ENCODE measurements around the gene STX11.

DNA sequence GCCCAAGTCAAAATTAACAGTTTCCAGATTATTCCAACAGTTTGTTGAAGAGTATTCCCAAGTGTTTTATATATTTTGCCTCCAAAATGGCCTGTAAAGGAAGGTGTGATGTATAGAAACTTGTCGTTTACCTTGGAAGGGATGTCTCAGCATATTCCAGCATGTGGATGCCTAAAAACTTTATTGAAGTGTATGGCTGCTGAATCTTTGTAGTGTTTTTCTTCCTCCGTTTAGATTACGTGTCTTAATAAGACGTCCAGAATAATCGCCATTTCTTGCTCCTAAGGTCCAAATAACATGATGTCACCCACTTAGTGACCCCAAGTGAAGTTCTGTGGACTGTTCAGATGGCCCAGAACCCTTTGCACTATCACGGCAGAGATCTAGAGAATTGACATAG lies 37.0 kb upstream of the STX11 start:
- TF ChIP-seq, protein P1, sequence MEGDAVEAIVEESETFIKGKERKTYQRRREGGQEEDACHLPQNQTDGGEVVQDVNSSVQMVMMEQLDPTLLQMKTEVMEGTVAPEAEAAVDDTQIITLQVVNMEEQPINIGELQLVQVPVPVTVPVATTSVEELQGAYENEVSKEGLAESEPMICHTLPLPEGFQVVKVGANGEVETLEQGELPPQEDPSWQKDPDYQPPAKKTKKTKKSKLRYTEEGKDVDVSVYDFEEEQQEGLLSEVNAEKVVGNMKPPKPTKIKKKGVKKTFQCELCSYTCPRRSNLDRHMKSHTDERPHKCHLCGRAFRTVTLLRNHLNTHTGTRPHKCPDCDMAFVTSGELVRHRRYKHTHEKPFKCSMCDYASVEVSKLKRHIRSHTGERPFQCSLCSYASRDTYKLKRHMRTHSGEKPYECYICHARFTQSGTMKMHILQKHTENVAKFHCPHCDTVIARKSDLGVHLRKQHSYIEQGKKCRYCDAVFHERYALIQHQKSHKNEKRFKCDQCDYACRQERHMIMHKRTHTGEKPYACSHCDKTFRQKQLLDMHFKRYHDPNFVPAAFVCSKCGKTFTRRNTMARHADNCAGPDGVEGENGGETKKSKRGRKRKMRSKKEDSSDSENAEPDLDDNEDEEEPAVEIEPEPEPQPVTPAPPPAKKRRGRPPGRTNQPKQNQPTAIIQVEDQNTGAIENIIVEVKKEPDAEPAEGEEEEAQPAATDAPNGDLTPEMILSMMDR (IDR thresholded peaks at IDR 0.05) = no peak
- no peak for TF ChIP-seq POLR2A (IDR thresholded peaks at IDR 0.05)
